ENCODE data around the gene SLC25A29. TPM values are rescaled to one million over a fixed set of nuclear protein-coding genes. Genes with fewer than 3 reads are reported as not detected.
A peak's percentile ranks its signal among the peaks of the same experiment; 100 is the strongest.

The SLC25A29 gene
- total RNA-seq, 1 experiment from 2014 or later: 33.9 TPM

GRCh38 chr14:100321473-100322137, 15.4 kb upstream of the SLC25A29 start:
- intact Hi-C loops (cut with micrococcal nuclease): no loop called here
- Mint-ChIP-seq H3K27me3 (ENCODE audit: insufficient read depth, unreplicated experiment) (no peaks in the 10 kb centered on the region), H3K9me3 (ENCODE audit: unreplicated experiment) (no peaks in the 10 kb centered on the region), H3K36me3 (ENCODE audit: insufficient read depth, unreplicated experiment) (peaks cover 7% of the 10 kb centered on the region), H3K4me3 (ENCODE audit: unreplicated experiment) (no peak overlapping the region), H3K4me1 (ENCODE audit: insufficient read depth, unreplicated experiment) (peaks cover 8% of the 10 kb centered on the region), H3K27ac (ENCODE audit: low read depth, unreplicated experiment) (no peak overlapping the region)
- DNase-seq (ENCODE audit: unreplicated experiment): no peak
- BruUV-seq (replicated peaks): no TSS peak
- TF ChIP-seq, protein P1, sequence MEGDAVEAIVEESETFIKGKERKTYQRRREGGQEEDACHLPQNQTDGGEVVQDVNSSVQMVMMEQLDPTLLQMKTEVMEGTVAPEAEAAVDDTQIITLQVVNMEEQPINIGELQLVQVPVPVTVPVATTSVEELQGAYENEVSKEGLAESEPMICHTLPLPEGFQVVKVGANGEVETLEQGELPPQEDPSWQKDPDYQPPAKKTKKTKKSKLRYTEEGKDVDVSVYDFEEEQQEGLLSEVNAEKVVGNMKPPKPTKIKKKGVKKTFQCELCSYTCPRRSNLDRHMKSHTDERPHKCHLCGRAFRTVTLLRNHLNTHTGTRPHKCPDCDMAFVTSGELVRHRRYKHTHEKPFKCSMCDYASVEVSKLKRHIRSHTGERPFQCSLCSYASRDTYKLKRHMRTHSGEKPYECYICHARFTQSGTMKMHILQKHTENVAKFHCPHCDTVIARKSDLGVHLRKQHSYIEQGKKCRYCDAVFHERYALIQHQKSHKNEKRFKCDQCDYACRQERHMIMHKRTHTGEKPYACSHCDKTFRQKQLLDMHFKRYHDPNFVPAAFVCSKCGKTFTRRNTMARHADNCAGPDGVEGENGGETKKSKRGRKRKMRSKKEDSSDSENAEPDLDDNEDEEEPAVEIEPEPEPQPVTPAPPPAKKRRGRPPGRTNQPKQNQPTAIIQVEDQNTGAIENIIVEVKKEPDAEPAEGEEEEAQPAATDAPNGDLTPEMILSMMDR (IDR thresholded peaks at IDR 0.05; ENCODE audit: unreplicated experiment): no peak
- ChIA-PET CTCF (no interaction called here), POLR2A (no interaction called here)

DNA sequence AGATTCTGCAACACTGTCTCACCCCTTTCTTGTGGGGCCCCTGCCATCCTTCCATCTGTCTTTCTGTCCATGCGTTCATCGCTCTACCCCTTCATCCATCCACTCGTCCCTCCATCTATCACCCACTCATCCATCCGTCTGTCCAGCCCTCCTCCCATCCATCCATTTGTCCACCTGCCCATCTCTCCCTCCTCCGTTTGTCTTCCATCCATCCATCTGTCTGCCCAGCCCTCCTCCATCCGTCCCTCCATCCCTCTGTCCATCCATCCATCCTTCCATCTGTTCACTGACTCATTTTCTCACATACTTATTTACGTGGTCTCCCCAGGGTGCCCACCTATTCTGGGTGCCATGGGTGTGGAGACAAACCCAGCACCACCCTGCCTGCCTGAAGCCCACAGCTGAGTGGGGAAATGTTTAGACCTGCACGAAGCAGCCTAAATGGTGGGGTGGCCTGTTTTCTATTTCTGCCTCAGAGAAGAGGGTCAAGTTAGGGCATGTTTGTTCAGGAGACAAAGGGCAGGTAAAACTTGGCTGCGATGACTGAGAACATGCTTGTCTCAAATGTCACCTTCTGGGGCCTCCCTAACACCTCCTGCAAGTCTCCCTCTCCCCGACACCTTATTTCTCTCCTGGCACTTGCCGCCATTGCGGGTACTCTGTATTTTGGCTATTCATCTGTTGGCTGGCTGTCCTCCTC, 14.1 kb upstream of the SLC25A29 start:
- peaks cover 8% of the 10 kb centered on the region for H3K4me1 Mint-ChIP-seq (ENCODE audit: insufficient read depth, unreplicated experiment)
- H3K36me3 Mint-ChIP-seq (ENCODE audit: insufficient read depth, unreplicated experiment): no peaks in the 10 kb centered on the region
- ChIA-PET POLR2A (interaction anchor here (0.6 kb wide), 1 partner anchor 483 kb away, joined by 3 read pairs; no protein-coding TSS in a partner anchor), CTCF (interaction anchor here (0.7 kb wide), 1 partner anchor 11 kb away, joined by 3 read pairs; no protein-coding TSS in a partner anchor)
- no peaks in the 10 kb centered on the region for H3K27me3 Mint-ChIP-seq (ENCODE audit: insufficient read depth, unreplicated experiment)
- H3K27ac Mint-ChIP-seq (ENCODE audit: low read depth, unreplicated experiment): no peak overlapping the region
- H3K9me3 Mint-ChIP-seq (ENCODE audit: unreplicated experiment): no peaks in the 10 kb centered on the region
- peak; percentile 39 for DNase-seq (ENCODE audit: unreplicated experiment)
- no peak overlapping the region for H3K4me3 Mint-ChIP-seq (ENCODE audit: unreplicated experiment)
- BruUV-seq (replicated peaks): no TSS peak
- intact Hi-C loops (cut with micrococcal nuclease): no loop called here
- TF ChIP-seq, protein P1 (IDR thresholded peaks at IDR 0.05; ENCODE audit: unreplicated experiment): no peak

GRCh38 chr14:100317912-100318808, 11.9 kb upstream of the SLC25A29 start:
- ChIA-PET CTCF (interaction anchor here (0.6 to 1.2 kb wide), 4 partner anchors 8 to 1430 kb away, joined by 3 to 5 read pairs (median 4); no protein-coding TSS in a partner anchor), POLR2A (interaction anchor here (0.6 kb wide), 1 partner anchor 10 kb away, joined by 3 read pairs; no protein-coding TSS in a partner anchor)
- no peak for DNase-seq (ENCODE audit: unreplicated experiment)
- no peak overlapping the region for H3K27ac Mint-ChIP-seq (ENCODE audit: low read depth, unreplicated experiment)
- H3K9me3 Mint-ChIP-seq (ENCODE audit: unreplicated experiment): no peaks in the 10 kb centered on the region
- H3K4me3 Mint-ChIP-seq (ENCODE audit: unreplicated experiment): no peak overlapping the region
- intact Hi-C loops (cut with micrococcal nuclease): no loop called here
- H3K4me1 Mint-ChIP-seq (ENCODE audit: insufficient read depth, unreplicated experiment): peaks cover 18% of the 10 kb centered on the region
- TF ChIP-seq, protein P1 (IDR thresholded peaks at IDR 0.05; ENCODE audit: unreplicated experiment): peak; percentile 36
- no peaks in the 10 kb centered on the region for H3K27me3 Mint-ChIP-seq (ENCODE audit: insufficient read depth, unreplicated experiment)
- no TSS peak for BruUV-seq (replicated peaks)
- H3K36me3 Mint-ChIP-seq (ENCODE audit: insufficient read depth, unreplicated experiment): no peaks in the 10 kb centered on the region
